Measurements from ENCODE around the gene NDUFV2. TPM values are rescaled to one million over a fixed set of nuclear protein-coding genes. Genes with fewer than 3 reads are reported as not detected.

The NDUFV2 gene
- total RNA-seq, 1 donor, result 135 TPM

DNA sequence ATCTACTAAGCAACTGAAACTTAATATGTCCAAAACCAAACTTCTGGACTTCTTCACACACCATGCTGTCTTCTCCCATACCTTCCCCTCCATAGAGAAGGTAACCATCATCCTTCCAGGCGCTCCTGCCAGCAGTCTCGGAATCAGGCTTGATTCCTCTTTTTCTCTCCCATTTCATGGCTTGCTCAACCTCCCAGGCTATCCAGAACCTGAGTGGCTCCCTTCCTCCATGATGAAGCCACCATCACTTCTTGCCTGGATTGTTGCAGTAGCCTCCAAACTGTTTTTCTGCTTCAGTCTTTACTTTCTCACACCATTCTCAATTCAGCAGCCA lies 40.1 kb upstream of the NDUFV2 start:
- no peak for DNase-seq (ENCODE audit: low read depth)
- no peak overlapping the region for H3K4me3 ChIP-seq (ENCODE audit: low read depth, low read length)
- TF ChIP-seq, protein P1, sequence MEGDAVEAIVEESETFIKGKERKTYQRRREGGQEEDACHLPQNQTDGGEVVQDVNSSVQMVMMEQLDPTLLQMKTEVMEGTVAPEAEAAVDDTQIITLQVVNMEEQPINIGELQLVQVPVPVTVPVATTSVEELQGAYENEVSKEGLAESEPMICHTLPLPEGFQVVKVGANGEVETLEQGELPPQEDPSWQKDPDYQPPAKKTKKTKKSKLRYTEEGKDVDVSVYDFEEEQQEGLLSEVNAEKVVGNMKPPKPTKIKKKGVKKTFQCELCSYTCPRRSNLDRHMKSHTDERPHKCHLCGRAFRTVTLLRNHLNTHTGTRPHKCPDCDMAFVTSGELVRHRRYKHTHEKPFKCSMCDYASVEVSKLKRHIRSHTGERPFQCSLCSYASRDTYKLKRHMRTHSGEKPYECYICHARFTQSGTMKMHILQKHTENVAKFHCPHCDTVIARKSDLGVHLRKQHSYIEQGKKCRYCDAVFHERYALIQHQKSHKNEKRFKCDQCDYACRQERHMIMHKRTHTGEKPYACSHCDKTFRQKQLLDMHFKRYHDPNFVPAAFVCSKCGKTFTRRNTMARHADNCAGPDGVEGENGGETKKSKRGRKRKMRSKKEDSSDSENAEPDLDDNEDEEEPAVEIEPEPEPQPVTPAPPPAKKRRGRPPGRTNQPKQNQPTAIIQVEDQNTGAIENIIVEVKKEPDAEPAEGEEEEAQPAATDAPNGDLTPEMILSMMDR (IDR thresholded peaks at IDR 0.05; ENCODE audit: insufficient read depth, low read length), result no peak

DNA sequence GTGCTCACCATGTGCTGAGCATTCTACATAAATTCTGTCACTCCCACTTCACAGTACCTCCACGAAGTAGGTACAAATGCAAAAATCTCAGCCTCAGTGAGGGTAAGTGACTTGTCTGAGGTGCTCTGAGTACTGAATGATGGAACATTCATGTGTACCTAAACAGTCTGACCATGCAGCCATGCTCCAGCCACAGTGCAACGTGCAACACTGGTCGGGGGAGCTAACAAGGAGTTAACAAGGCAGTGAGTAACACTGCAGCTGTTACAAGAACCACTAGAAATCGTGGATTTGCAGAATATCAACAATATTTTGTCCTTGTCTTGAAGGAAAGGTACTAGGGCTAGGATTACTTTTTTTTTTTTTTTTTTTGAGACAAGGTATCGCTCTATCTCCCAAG lies 36.6 kb upstream of the NDUFV2 start:
- TF ChIP-seq, protein P1 (IDR thresholded peaks at IDR 0.05; ENCODE audit: insufficient read depth, low read length), result no peak
- no peak overlapping the region for H3K4me3 ChIP-seq (ENCODE audit: low read depth, low read length)
- no peak for DNase-seq (ENCODE audit: low read depth)

DNA sequence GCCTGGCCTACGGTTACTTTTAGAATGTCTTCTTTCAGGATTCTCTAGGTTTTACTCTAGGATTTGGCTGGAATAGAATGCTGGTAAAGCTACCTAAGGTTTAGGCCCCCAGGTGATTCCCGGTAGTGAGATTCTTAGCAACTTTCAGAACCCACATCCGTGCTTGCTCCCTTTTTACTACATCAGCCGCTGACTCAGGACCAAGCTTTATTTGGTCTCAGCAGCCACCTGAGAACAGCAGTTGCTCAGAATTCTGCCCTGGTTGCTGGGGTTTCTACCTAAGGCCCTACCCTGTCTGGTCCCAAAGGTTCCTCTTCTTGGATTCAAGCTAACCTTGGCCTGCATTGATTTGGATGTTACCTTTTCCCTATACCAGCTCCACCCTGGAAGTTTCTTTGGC lies 36.1 kb upstream of the NDUFV2 start:
- TF ChIP-seq, protein P1 (IDR thresholded peaks at IDR 0.05; ENCODE audit: insufficient read depth, low read length), result no peak

DNA sequence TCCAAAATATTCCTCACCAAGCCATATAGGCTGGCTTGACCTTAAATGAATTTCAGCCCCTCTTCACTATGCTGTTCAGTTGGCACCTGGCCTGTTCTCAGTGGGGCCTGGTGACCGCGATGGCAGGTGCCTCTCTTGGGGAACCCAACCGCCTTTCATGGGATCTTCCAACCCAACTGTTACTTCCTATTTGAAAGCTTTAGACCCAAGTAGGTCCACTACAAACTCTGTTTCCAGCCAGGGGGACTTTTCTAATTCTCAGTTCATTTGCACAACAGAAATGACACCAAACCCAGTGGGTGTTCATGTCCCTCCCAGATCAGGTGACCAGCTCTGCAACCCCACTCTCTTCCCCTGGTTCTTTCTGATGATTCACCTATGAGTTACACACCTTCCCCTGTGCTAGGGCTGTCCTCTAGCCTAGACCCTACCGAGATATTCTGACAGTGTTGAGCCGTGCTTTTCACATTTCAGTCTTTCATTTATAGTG lies 35.6 kb upstream of the NDUFV2 start:
- no peak overlapping the region for H3K4me3 ChIP-seq (ENCODE audit: low read depth, low read length)
- DNase-seq (ENCODE audit: low read depth), result no peak

More for the DNA sequence above, 36.1 kb upstream of the NDUFV2 start:
- DNase-seq (ENCODE audit: low read depth), result no peak
- H3K4me3 ChIP-seq (ENCODE audit: low read depth, low read length), result no peak overlapping the region

DNA sequence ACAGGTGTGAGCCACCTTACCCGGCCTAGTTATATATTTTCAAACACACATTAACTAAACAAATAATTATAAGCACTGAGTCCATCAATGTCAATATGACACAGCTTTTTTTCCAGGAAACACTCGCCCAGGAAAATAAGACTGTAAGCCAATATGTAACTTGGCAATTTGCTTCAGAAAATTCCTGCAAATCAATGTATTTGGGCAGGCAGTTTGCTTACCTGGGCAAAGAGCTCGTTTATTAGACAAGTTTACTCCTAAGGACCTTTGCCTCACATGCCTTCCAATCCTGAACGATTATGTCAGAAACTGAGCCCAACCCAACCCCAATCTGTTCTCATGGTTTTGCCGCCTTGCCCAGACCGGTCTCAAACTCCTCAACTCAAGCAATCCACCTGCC lies 34.7 kb upstream of the NDUFV2 start:
- H3K4me3 ChIP-seq (ENCODE audit: low read depth, low read length), result no peak overlapping the region
- no peak for DNase-seq (ENCODE audit: low read depth)
- TF ChIP-seq, protein P1 (IDR thresholded peaks at IDR 0.05; ENCODE audit: insufficient read depth, low read length), result no peak

More for the DNA sequence above, 35.6 kb upstream of the NDUFV2 start:
- TF ChIP-seq, protein P1 (IDR thresholded peaks at IDR 0.05; ENCODE audit: insufficient read depth, low read length), result no peak

DNA sequence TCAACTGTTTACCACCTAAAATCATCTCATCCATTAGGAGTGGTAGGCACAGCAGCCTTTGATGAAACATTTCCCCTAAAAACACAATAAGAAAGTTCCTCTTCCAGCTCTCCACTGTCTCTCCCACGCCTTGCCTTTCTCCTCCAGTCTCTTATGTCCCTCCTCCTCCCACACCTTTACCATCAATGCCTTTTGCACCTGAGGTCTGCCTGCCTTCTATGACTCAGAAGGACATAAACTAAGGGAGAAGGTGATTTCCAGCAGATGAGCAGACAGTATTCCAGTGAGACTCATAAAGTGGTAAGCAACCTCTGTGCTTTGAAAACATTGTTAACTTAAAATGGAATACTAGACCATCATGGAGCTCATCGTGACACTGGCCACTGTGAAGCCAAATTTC lies 34.2 kb upstream of the NDUFV2 start:
- no peak for DNase-seq (ENCODE audit: low read depth)
- no peak overlapping the region for H3K4me3 ChIP-seq (ENCODE audit: low read depth, low read length)
- TF ChIP-seq, protein P1 (IDR thresholded peaks at IDR 0.05; ENCODE audit: insufficient read depth, low read length), result no peak

DNA sequence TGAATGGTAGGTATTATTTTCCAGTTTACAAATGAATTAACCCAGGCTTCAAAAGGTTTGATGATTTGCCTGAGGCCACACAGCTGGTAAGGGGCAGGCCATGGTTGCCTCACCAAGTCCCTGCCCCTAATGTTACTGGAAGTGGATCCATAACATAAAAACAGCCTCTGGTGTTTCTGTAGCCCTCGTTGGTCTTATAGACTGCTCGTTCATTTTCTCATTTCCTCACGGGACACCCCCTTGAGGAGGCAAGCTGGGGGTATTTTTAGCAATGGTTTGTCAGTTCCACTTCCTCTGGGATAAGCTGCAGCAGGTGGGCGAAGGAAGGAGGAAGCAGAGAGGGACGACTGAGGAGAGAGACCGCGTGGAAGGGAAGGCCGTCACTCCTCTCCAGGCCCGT lies 32.9 kb upstream of the NDUFV2 start:
- no peak overlapping the region for H3K4me3 ChIP-seq (ENCODE audit: low read depth, low read length)
- no peak for DNase-seq (ENCODE audit: low read depth)
- TF ChIP-seq, protein P1 (IDR thresholded peaks at IDR 0.05; ENCODE audit: insufficient read depth, low read length), result no peak
